Gastrocnemius medialis (tissue), 4 donors: ENCODE results near the gene GNAI2. TPM values are rescaled to one million over a fixed set of nuclear protein-coding genes. Genes with fewer than 3 reads are reported as not detected.

Source experiments
- ATAC-seq, 2 donors: fragments of 150-250 bp; one replicate each; pipeline ENCODE4 v1.9.1; 2016
- DNase-seq, 2 donors: peaks; one replicate each; pipeline ENCODE4 v3.0.0-alpha.2; 2019
- H3K27ac ChIP-seq, 4 donors: fragments of 200-600 bp; sonication (generic); 1 replicate in 1 of 4; 2 replicates in 3 of 4; pipeline ENCODE4 v1.5.1; 2016 to 2018; ENCODE audit warnings: mild to moderate bottlenecking in 2 of 4, moderate library complexity in 1 of 4
- H3K27me3 ChIP-seq, 3 donors: fragments of 200-600 bp; sonication (generic) in 2 of 3; 1 replicate in 1 of 3; 2 replicates in 2 of 3; pipeline versions ENCODE4 v1.5.1 to v1.6.0; 2016 to 2019; ENCODE audit warnings: mild to moderate bottlenecking in 1 of 3, moderate library complexity in 1 of 3
- H3K36me3 ChIP-seq, 2 donors: fragments of 200-600 bp; sonication (generic) in 1 of 2; one replicate each; pipeline ENCODE4 v1.5.1; 2017 to 2018
- H3K4me1 ChIP-seq, 2 donors: fragments of 200-600 bp; sonication (generic) in 1 of 2; one replicate each; pipeline ENCODE4 v1.5.1; 2016 to 2017; ENCODE audit warnings: mild to moderate bottlenecking in 2 of 2
- H3K4me3 ChIP-seq, 4 donors: fragments of 200-600 bp; sonication (generic) in 3 of 4; 1 replicate in 1 of 4; 2 replicates in 3 of 4; pipeline ENCODE4 v1.5.1; 2016 to 2019; ENCODE audit warnings: mild to moderate bottlenecking in 2 of 4
- H3K9me3 ChIP-seq, 3 donors: fragments of 200-600 bp; sonication (generic) in 2 of 3; 1 replicate in 1 of 3; 2 replicates in 2 of 3; pipeline ENCODE4 v1.5.1; 2016 to 2019
- POLR2A ChIP-seq, 2 donors: fragments of 450-650 bp; IDR thresholded peaks; one replicate each; pipeline ENCODE4 v1.6.1; 2017; ENCODE audit warnings: antibody characterized with exemption in 2 of 2, mild to moderate bottlenecking in 2 of 2, moderate library complexity in 2 of 2
- in situ Hi-C, 4 donors: fragments of 200-750 bp; cut with MboI; loops; one replicate each; pipeline versions ENCODE4 v1.15.0 to v1.8.0; 2017; ENCODE audit warnings: low sequenced_read_pairs in 4 of 4
- intact Hi-C: fragments of 100-400 bp; cut with DNase I; formaldehyde crosslinking; loops from one replicate; pipeline ENCODE4 v1.15.1; 2023; ENCODE audit warnings: low total_unique reads
- total RNA-seq, 4 donors: library from RNA; depleted of rRNA; stranded (reverse); fragments of >200 nt; gene quantifications; one replicate each; pipeline versions ENCODE4 v1.1.0 to v1.2.3, GENCODE V29; 2016
- TF ChIP-seq, protein P1 (sequence below), 5 experiments: fragments of 450-650 bp in 3 of 5; fragments of 200-600 bp in 2 of 5; sonication (generic) in 2 of 5; IDR thresholded peaks in 4 of 5; conservative IDR thresholded peaks in 1 of 5; 1 replicate in 4 of 5; 2 replicates in 1 of 5; pipeline ENCODE4 v1.5.1; 2016 to 2019; ENCODE audit warnings: antibody characterized with exemption in 5 of 5, mild to moderate bottlenecking in 3 of 5, moderate library complexity in 3 of 5

The GNAI2 gene
- total RNA-seq, 4 donors from 2014 or later: 26.7 to 67.8 (median 39.8) TPM

DNA sequence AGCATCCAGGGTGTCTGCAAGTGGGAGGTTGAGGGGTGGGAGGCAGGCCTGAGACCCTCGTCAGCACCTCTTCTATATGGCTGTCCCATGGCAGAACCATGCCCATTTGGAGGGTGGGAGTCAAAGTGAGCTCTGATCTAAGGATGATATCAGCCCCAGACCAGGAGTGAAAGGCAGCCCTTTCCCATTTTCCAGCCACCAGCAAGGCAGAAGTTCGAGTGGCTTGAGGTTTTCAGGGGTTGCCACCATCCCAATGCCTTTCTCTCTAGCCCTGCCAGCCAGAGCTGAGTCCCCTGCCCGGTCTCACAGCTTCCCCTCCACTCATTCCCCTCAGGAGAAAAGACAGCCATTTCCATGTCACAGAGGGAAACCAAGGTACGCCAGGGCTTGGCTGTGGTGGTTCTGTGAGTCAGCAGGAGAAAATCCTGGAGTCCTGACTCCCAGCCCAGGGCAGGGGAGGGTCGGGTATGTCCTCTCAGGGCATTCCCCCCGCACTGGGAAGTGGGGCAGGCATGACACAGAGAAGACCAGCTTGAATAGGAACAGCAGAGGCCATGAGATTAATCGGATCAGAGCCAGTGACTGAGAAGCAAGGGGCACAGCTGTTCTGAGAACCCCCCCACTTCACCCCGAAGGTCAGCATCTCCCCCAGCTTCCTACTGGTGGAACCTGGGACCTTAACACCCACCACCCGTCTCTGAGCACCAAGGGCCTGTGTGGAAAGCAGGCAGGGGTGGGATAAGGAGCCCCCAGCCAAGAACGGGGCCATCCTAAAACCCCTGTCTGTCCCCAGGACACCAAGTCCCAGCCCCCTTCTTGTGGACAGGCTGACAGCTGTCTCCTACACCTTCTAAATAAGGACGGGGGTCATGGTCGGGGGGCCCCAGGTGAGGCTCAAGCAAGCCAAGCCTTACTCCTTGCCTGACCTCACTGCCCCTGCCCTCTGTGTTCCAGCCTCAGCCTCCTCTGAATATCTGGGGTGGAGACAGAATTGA is 31.9 kb upstream of the GNAI2 start:
- Histone ChIP-seq H3K4me3 (no peak overlapping the region), H3K9me3 (no peaks in the 10 kb centered on the region), H3K4me1 (peaks cover 18 to 38% of the 10 kb centered on the region in 2 donors), H3K27me3 (no peaks in the 10 kb centered on the region), H3K36me3 (no peaks in the 10 kb centered on the region), H3K27ac (peak overlapping the region; percentile 87 to 97 (median 95))
- ATAC-seq (no peak), DNase-seq (no peak)
- intact Hi-C loops (no loop called here), in situ Hi-C loops (no loop called here)
- TF ChIP-seq POLR2A (IDR thresholded peaks at IDR 0.05): no peak
- TF ChIP-seq, protein P1, sequence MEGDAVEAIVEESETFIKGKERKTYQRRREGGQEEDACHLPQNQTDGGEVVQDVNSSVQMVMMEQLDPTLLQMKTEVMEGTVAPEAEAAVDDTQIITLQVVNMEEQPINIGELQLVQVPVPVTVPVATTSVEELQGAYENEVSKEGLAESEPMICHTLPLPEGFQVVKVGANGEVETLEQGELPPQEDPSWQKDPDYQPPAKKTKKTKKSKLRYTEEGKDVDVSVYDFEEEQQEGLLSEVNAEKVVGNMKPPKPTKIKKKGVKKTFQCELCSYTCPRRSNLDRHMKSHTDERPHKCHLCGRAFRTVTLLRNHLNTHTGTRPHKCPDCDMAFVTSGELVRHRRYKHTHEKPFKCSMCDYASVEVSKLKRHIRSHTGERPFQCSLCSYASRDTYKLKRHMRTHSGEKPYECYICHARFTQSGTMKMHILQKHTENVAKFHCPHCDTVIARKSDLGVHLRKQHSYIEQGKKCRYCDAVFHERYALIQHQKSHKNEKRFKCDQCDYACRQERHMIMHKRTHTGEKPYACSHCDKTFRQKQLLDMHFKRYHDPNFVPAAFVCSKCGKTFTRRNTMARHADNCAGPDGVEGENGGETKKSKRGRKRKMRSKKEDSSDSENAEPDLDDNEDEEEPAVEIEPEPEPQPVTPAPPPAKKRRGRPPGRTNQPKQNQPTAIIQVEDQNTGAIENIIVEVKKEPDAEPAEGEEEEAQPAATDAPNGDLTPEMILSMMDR (IDR thresholded peaks at IDR 0.05 in 4 of 5, conservative IDR thresholded peaks at IDR 0.05 in 1 of 5): no peak

DNA sequence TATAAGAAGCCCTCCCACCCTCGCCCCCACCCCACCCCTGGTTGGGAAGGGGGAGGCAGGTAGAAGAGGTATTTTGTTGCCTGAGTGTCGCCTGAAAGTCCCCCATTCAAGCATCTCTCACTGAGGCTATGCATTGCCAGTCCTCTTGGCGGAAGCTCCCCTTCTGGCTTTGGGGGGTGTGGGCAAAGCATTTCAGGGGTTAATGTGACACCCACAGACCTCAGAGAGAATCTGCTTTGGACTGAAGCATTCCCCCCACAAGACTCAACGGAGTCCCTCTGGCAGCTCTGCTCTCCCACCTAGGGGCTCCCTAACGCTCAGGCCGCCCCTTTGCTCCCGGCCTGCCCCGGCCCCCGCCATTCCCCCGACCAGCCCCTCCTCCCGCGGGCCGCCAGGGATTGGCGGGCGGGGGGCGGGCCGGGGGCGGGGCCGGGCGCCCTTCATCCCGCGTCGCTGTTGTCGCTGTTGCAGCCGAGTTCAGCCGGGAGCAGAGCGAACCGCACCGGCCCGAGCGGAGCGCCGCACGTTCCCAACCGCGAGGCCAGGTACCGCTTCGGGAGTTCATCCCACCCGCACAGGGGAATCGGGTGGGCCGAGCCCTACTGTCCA is 31.1 kb upstream of the GNAI2 start, which contains the start of gene SLC38A3:
Gene SLC38A3, plus strand, starts transcription at position 468 of the 609 bp plus-strand sequence. CDS start 8,929 bp downstream, outside the sequence.
- intact Hi-C loops (no loop called here), in situ Hi-C loops (no loop called here)
- Histone ChIP-seq H3K27ac (peak within 1 kb of the TSS; percentile 87 to 97 (median 95)), H3K27me3 (no peaks in the 10 kb centered on the region), H3K4me3 (peak within 1 kb of the TSS; percentile 74 to 91 (median 76)), H3K9me3 (no peaks in the 10 kb centered on the region), H3K36me3 (no peaks in the 10 kb centered on the region), H3K4me1 (peaks cover 22 to 38% of the 10 kb centered on the region in 2 donors)
- peak; percentile 60 to 67 for TF ChIP-seq POLR2A (IDR thresholded peaks at IDR 0.05)
- TF ChIP-seq, protein P1 (IDR thresholded peaks at IDR 0.05 in 4 of 5, conservative IDR thresholded peaks at IDR 0.05 in 1 of 5): no peak
- peak; percentile 72 to 74 for ATAC-seq
- peak in 1 of 2 donors; percentile 43 for DNase-seq

DNA sequence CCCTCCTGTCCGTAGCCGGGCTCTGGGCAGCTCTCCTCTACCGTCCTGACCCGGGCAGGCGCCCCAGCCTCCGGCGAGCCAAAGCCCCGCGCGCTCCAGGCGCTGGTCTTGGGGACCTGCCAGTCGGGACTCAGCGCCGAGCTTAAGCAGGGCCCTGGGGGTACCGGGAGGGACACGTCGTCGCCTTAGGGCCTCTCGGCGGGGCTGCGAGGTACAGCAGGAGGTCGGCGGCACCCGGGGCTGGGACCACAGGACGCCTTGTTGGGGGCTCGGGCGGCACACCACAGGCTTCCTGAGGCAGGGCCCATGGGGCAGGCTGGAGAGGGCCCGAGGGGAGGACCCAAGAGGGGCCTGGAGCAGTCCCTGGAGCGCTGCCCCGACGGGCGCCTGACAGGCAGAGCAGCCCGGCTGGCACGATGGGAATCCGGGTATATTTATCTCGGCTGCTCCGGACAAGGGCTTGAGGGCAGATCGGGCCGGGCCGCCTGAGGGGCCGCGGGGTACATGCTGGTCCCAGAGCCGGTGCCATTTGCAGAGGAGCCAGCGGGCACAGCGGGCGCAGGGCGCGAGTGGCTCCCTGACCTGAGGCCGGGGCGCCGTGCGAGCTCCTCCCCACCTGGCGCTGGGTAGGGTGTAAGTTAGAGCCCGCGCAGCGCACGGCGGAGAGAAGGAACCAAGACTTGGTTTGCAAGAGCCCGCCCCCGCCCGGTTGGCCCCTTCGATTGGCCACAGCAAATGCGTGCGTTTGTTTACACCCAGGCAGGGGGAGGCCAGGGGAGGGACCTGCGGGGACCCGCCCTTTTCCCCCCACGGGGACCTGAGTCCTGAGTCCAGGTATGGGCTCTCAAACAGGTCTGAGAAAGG is 30.4 kb upstream of the GNAI2 start:
- Histone ChIP-seq H3K4me1 (peaks cover 24 to 45% of the 10 kb centered on the region in 2 donors), H3K27me3 (no peaks in the 10 kb centered on the region), H3K27ac (peak overlapping the region; percentile 87 to 97 (median 95)), H3K36me3 (no peaks in the 10 kb centered on the region), H3K4me3 (peak overlapping the region; percentile 74 to 91 (median 76)), H3K9me3 (no peaks in the 10 kb centered on the region)
- intact Hi-C loops: no loop called here
- in situ Hi-C loops: no loop called here
- TF ChIP-seq, protein P1 (IDR thresholded peaks at IDR 0.05 in 4 of 5, conservative IDR thresholded peaks at IDR 0.05 in 1 of 5): no peak
- peak; percentile 32 to 48 for TF ChIP-seq POLR2A (IDR thresholded peaks at IDR 0.05)
- DNase-seq (peak; percentile 69 to 80), ATAC-seq (peak; percentile 67 to 69)

DNA sequence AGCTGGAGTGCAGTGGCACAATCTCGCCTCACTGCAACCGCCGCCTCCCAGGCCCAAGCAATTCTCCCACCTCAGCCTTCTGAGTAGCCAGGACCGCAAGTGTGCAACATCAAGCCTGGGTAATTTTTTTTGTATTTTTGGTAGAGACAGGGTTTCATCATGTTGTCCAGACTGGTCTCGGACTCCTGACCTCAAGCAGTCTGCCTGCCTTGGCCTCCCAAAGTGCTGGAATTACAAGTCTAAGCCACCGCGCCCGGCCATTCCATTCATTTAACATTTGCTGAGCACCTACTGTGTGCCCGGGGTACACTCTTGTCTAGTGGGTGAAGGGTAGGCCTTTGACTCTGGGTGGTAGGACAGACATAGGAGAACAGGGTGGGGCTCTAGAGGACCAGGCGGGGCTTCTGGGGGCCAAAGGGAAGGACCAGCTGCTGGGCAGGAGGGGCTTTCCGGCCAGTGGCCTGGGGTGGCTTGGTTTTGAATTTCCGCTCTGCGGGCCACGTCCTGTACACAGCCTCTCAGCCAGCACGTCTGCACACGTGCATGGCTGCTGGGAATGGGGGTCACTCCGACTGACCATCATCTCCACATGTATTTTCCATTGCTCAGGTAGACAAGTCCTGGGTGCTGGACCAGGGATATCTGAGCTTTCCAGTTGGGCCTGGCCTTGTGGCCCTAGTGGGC is 28.5 kb upstream of the GNAI2 start:
- H3K36me3 ChIP-seq: no peaks in the 10 kb centered on the region
- ATAC-seq (no peak), DNase-seq (no peak)
- in situ Hi-C loops: no loop called here
- no peaks in the 10 kb centered on the region for H3K9me3 ChIP-seq
- H3K27me3 ChIP-seq: no peaks in the 10 kb centered on the region
- intact Hi-C loops: no loop called here
- no peak for TF ChIP-seq POLR2A (IDR thresholded peaks at IDR 0.05)
- TF ChIP-seq, protein P1 (IDR thresholded peaks at IDR 0.05 in 4 of 5, conservative IDR thresholded peaks at IDR 0.05 in 1 of 5): no peak
- H3K4me3 ChIP-seq: no peak overlapping the region
- H3K27ac ChIP-seq: peak overlapping the region; percentile 17 to 97 (median 76)
- peaks cover 41 to 61% of the 10 kb centered on the region in 2 donors for H3K4me1 ChIP-seq
